SKM-1 treated with dmso at 0.1 percent for 144 hours (cell line): Measurements from ENCODE around the gene TSHZ3.

Source experiments
- DNase-seq: peaks from one replicate; lab custom pipeline; 2025; ENCODE audit not compliant: unreplicated experiment; lab: John Stamatoyannopoulos, UW

Gene TSHZ3

DNA sequence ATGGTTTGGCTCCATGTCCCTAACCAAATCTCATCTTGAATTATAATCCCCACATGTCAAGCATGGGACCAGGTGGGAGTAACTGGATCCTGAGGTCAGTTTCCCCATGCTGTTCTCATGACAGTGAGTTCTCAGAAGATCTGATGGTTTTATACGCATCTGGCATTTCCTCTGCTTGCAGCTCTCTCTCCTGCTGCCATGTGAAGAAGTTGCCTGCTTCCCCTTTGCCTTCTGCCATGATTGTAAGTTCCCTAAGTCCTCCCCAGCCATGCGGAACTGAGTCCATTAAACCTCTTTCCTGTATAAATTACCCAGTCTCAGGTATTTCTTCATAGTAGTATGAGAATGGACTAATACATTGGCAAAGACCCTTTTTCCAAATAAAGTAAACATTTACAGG lies 96.8 kb downstream of the TSHZ3 start:
- DNase-seq, result peak; percentile 14

- no peak for DNase-seq
Observed at GRCh38 chr19:31249217-31249616, 100.0 kb downstream of the TSHZ3 start.

DNA sequence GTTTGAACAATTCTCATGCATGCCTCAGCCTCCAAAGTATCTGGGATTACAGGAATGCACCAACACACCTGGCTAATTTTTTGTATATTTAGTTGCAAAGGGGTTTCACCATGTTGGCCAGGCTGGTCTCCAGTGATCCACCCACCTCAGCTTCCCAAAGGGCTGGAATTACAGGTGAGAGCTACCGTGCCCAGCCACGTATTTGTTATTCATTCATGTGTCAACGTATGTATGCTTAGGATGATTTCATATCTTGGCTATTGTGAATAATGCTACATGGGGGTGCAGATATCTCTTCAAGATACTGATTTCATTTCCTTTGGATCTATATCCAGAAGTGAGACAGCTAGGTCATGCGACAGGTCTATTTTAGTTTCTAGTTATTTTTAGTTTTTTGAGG lies 113.4 kb downstream of the TSHZ3 start:
- no peak for DNase-seq

DNA sequence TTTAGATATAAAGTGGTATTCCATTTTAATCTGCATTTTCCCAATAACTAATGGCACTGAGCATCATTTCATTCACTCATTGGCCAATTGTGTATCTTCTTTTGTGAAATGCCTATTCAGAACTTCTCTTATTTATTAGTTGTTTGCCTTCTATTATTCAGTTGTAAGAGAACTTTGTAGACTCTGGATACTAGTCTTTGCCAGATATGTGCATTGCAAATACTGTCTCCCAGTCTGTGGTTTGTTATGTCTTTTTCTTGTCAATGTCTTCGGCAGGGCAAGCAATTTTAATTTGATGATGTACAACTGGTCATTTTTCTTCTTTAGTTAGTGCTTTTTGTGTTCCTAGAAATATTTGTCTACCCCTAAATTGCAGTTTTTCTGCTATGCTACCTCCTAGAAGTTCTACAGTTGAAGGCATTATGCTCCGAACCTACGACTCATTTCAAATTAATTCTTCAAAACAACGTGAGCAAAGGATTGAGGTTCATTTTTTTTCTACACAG lies 115.9 kb downstream of the TSHZ3 start:
- no peak for DNase-seq

- DNase-seq, result no peak
Observed at GRCh38 chr19:31232871-31233270, 116.4 kb downstream of the TSHZ3 start.

- DNase-seq, result no peak
Observed at GRCh38 chr19:31232180-31232579, 117.1 kb downstream of the TSHZ3 start.

- no peak for DNase-seq
Observed at GRCh38 chr19:31231237-31231636, 118.0 kb downstream of the TSHZ3 start.

DNA sequence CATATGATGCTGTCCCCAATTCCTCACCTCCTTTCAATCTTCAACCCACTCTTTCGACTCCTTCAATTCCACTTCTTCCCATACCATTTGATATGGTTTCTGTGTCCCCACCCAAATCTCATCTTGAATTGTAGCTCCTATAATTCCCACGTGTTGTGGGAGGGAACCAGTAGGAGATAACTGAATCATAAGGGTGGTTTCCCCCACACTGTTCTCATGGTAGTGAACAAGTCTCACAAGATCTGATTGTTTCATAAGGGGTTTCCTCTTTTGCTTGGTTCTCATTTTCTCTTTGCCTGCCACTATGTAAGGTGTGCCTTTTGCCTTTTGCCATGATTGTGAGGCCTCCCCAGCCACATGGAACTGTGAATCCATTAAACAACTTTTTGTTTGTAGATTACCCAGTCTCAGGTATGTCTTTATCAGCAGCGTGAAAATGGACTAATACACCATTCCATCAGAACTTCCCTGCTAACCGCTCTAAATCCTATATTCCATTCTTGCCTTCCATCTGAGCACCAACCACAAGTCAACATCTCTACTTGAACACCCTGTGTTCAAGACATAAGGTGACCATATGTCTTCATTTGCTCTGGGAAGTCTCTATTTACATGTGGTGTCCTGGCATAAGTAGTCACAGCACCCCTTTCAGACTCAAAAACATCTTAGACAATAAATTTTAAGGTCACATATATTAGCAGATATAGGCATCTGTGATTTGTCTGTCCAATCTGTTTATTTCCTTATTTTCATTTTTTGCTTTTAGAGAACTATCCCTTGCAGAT lies 122.9 kb downstream of the TSHZ3 start:
- DNase-seq, result no peak
